Esophagus squamous epithelium (tissue), 5 donors: ENCODE results near the gene PAEP. TPM values are rescaled to one million over a fixed set of nuclear protein-coding genes. Genes with fewer than 3 reads are reported as not detected.

Experiments
- DNase-seq: peaks from one replicate; lab custom pipeline; 2025; lab: John Stamatoyannopoulos, UW
- H3K27ac ChIP-seq, 4 donors: fragments of 200-600 bp; sonication (generic); one replicate each; pipeline ENCODE4 v1.5.1; 2016 to 2019; ENCODE audit warnings: mild to moderate bottlenecking in 1 of 4
- H3K27me3 ChIP-seq, 4 donors: fragments of 200-600 bp; sonication (generic); 1 replicate in 3 of 4; 2 replicates in 1 of 4; pipeline versions ENCODE4 v1.5.1 to v1.6.0; 2017 to 2021; ENCODE audit warnings: antibody characterized with exemption in 1 of 4
- H3K36me3 ChIP-seq, 3 donors: fragments of 200-600 bp; sonication (generic); one replicate each; pipeline ENCODE4 v1.5.1; 2016 to 2019
- H3K4me1 ChIP-seq, 3 donors: fragments of 200-600 bp; sonication (generic); one replicate each; pipeline ENCODE4 v1.5.1; 2017 to 2019
- H3K4me3 ChIP-seq, 4 donors: fragments of 200-600 bp; sonication (generic); 1 replicate in 3 of 4; 2 replicates in 1 of 4; pipeline ENCODE4 v1.5.1; 2016 to 2019; ENCODE audit warnings: mild to moderate bottlenecking in 2 of 4, moderate library complexity in 1 of 4
- H3K9me3 ChIP-seq, 3 donors: fragments of 200-600 bp; sonication (generic); one replicate each; pipeline ENCODE4 v1.5.1; 2016 to 2019
- CTCF ChIP-seq, 6 experiments: fragments of 450-650 bp in 4 of 6; fragments of 200-600 bp in 2 of 6; sonication (generic) in 2 of 6; IDR thresholded peaks; one replicate each; pipeline ENCODE4 v1.5.1; 2016 to 2019; ENCODE audit warnings: antibody characterized with exemption in 6 of 6, mild to moderate bottlenecking in 4 of 6, moderate library complexity in 4 of 6
- POLR2A ChIP-seq, 4 donors: fragments of 450-650 bp; IDR thresholded peaks; one replicate each; pipeline ENCODE4 v1.6.1; 2017; ENCODE audit warnings: antibody characterized with exemption in 4 of 4, mild to moderate bottlenecking in 4 of 4, moderate library complexity in 3 of 4
- WGBS, 2 donors: methylation state at CpG; one replicate each; pipeline ENCODE4 v1.1.5; 2018; 5-methylcytosine and 5-hydroxymethylcytosine counted together
- intact Hi-C: fragments of 100-400 bp; cut with DNase I; formaldehyde crosslinking; loops from one replicate; pipeline ENCODE4 v1.15.0; 2022
- total RNA-seq, 4 donors: library from RNA; depleted of rRNA; stranded (reverse); fragments of >200 nt; gene quantifications; one replicate each; pipeline ENCODE4 v1.1.0, GENCODE V29; 2016
- donor health status: DM: yes; HTN: yes; CAD: no.

The PAEP gene
- total RNA-seq, 4 donors from 2014 or later = not detected

- H3K27me3 ChIP-seq = peaks cover 0 to 57% (median 0%) of the 10 kb centered on the region in 4 donors
- no peak for DNase-seq
Measured at GRCh38 chr9:135591506-135592330, 30.2 kb downstream of the PAEP start.

GRCh38 chr9:135592331-135592590, 30.7 kb downstream of the PAEP start:
- WGBS, 2 donors = no CpG with 5 or more reads among the region's 5 CpGs
- Histone ChIP-seq H3K27ac (no peak overlapping the region), H3K4me1 (no peaks in the 10 kb centered on the region), H3K36me3 (no peaks in the 10 kb centered on the region), H3K4me3 (no peak overlapping the region), H3K27me3 (peaks cover 0 to 61% (median 0%) of the 10 kb centered on the region in 4 donors), H3K9me3 (no peaks in the 10 kb centered on the region)
- no peak for DNase-seq
- intact Hi-C loops = no loop called here
- TF ChIP-seq CTCF (IDR thresholded peaks at IDR 0.05) = no peak
- TF ChIP-seq POLR2A (IDR thresholded peaks at IDR 0.05) = no peak

More at GRCh38 chr9:135591506-135592330, 30.2 kb downstream of the PAEP start:
- Histone ChIP-seq H3K27ac (no peak overlapping the region), H3K9me3 (no peaks in the 10 kb centered on the region), H3K4me1 (no peaks in the 10 kb centered on the region), H3K36me3 (no peaks in the 10 kb centered on the region), H3K4me3 (no peak overlapping the region)
- intact Hi-C loops = no loop called here
- WGBS, 2 donors = 60 to 64% methylated on average over 2 to 7 of the region's 22 CpGs
- TF ChIP-seq POLR2A (IDR thresholded peaks at IDR 0.05) (no peak), CTCF (IDR thresholded peaks at IDR 0.05) (no peak)

GRCh38 chr9:135592625-135593024, 31.1 kb downstream of the PAEP start:
- Histone ChIP-seq H3K4me3 (no peak overlapping the region), H3K4me1 (no peaks in the 10 kb centered on the region), H3K27me3 (peaks cover 0 to 64% (median 0%) of the 10 kb centered on the region in 4 donors), H3K27ac (no peak overlapping the region), H3K36me3 (no peaks in the 10 kb centered on the region), H3K9me3 (no peaks in the 10 kb centered on the region)
- TF ChIP-seq POLR2A (IDR thresholded peaks at IDR 0.05) (no peak), CTCF (IDR thresholded peaks at IDR 0.05) (no peak)
- intact Hi-C loops = no loop called here
- 20% methylated on average over 1 of the region's 13 CpGs; no CpG with 5 or more reads in 1 of the 2 donors for WGBS, 2 donors
- no peak for DNase-seq

GRCh38 chr9:135596211-135596610, 34.7 kb downstream of the PAEP start:
- no peak for DNase-seq
- Histone ChIP-seq H3K27me3 (peaks cover 0 to 74% (median 0%) of the 10 kb centered on the region in 4 donors), H3K36me3 (no peaks in the 10 kb centered on the region), H3K4me3 (no peak overlapping the region), H3K27ac (no peak overlapping the region), H3K4me1 (no peaks in the 10 kb centered on the region), H3K9me3 (no peaks in the 10 kb centered on the region)
- 60 to 72% methylated on average over 2 of the region's 2 CpGs for WGBS, 2 donors
- intact Hi-C loops = no loop called here
- TF ChIP-seq POLR2A (IDR thresholded peaks at IDR 0.05) (no peak), CTCF (IDR thresholded peaks at IDR 0.05) (no peak)

- WGBS, 2 donors = 47 to 67% methylated on average over 5 of the region's 5 CpGs
- DNase-seq = no peak
- Histone ChIP-seq H3K36me3 (no peaks in the 10 kb centered on the region), H3K4me3 (no peak overlapping the region), H3K27me3 (peaks cover 0 to 93% (median 0%) of the 10 kb centered on the region in 4 donors), H3K4me1 (peaks cover 0 to 4% (median 0%) of the 10 kb centered on the region in 3 donors), H3K27ac (no peak overlapping the region), H3K9me3 (no peaks in the 10 kb centered on the region)
- intact Hi-C loops = no loop called here
- no peak for TF ChIP-seq POLR2A (IDR thresholded peaks at IDR 0.05)
- TF ChIP-seq CTCF (IDR thresholded peaks at IDR 0.05) = no peak
Measured at GRCh38 chr9:135600296-135600817, 38.8 kb downstream of the PAEP start.
